ENCODE measurements around the gene SIK3. TPM values are rescaled to one million over a fixed set of nuclear protein-coding genes. Genes with fewer than 3 reads are reported as not detected.
A peak's percentile ranks its signal among the peaks of the same experiment; 100 is the strongest.

SIK3 gene
- total RNA-seq, 1 experiment from 2014 or later = 31.4 TPM

DNA sequence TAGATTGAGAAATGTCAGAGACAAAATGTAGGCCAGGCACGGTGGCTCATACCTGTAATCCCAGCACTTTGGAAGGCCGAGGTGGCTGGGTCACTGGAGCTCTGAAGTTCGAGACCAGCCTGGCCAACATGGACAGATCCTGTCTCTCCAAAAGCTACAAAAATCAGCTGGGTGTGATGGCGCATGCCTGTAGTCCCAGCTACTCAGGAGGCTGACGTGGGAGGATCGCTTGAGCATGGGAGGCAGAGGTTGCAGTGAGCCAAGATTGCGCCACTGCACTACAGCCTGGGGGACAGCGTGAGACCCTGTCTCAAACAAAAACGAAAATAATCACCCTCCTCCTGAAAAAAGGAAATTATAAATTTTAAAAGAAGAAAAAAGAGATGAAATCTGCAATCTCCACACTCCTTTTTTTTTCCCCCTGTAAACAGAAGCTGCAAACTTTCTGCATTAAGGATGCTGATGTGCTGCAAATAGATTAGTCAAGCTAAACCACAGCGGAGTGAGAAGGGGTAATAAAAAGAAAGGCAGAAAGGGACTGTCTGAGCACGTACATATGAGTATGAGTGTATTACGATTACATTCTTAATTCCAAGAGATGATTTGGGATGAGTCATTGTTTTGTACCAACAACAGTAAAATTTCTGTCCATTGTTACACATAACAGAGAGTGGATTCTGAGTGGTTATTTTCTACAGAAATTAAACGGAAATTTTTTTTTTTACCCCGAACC lies 87.3 kb downstream of the SIK3 start:
- peaks cover 15 to 21% of the 10 kb centered on the region in 2 experiments for H3K4me1 Mint-ChIP-seq
- H3K9me3 ChIP-seq (ENCODE audit: control insufficient read depth, low read depth, low read length) = no peaks in the 10 kb centered on the region
- no peak overlapping the region for H2BK20ac ChIP-seq (ENCODE audit: low read depth, low read length, poor library complexity, severe bottlenecking)
- H3K27me3 Mint-ChIP-seq (ENCODE audit: low read depth) = no peaks in the 10 kb centered on the region
- no peaks in the 10 kb centered on the region for H3K36me3 Mint-ChIP-seq (ENCODE audit: insufficient read depth in 1 of 3, low read depth in 3 of 3)
- no peaks in the 10 kb centered on the region for H3K27me3 ChIP-seq (ENCODE audit: insufficient read depth, low read length)
- H2BK15ac ChIP-seq (ENCODE audit: low read depth, low read length) = no peak overlapping the region
- no peaks in the 10 kb centered on the region for H3K9me3 Mint-ChIP-seq
- no peak overlapping the region for H2BK12ac ChIP-seq (ENCODE audit: insufficient read length, low read depth, low read length)
- H2AK5ac ChIP-seq (ENCODE audit: insufficient read length, low read length) = no peak overlapping the region
- H3K9ac ChIP-seq (ENCODE audit: extremely low read depth, insufficient read length, low read length) = no peak overlapping the region
- H3K23me2 ChIP-seq (ENCODE audit: insufficient read length, low read depth, low read length, poor library complexity, severe bottlenecking) = no peaks in the 10 kb centered on the region
- H3K4me1 ChIP-seq (ENCODE audit: insufficient read depth, low read length) = peaks cover 2% of the 10 kb centered on the region; the same call in 1 of the 2 replicates
- no peak overlapping the region for H4K5ac ChIP-seq (ENCODE audit: insufficient read length, low read depth, low read length)
- no peak overlapping the region for H2BK5ac ChIP-seq (ENCODE audit: insufficient read length, low read length)
- DNase-seq = no peak
- H3K14ac ChIP-seq (ENCODE audit: insufficient read depth, low read length) = no peak overlapping the region
- no peak overlapping the region for H4K8ac ChIP-seq (replicated peaks; ENCODE audit: insufficient read length, low read depth, low read length)
- H3T11ph ChIP-seq (ENCODE audit: low read length) = no peak overlapping the region
- WGBS (ENCODE audit: extremely low coverage, insufficient read length, low lambda C conversion rate) = no CpG with 5 or more reads among the region's 14 CpGs
- H3K27ac Mint-ChIP-seq = peak overlapping the region in 1 of 3 experiments; percentile 89; a peak in 3 of 7 replicates
- no peak overlapping the region for H3K4ac ChIP-seq (ENCODE audit: low read depth, low read length)
- no peak for TF ChIP-seq CTCF (conservative IDR thresholded peaks at IDR 0.05)
- H4K20me1 ChIP-seq (ENCODE audit: control insufficient read depth, insufficient read depth, insufficient read length) = no peaks in the 10 kb centered on the region
- no peak overlapping the region for H3K4me2 ChIP-seq (ENCODE audit: insufficient read depth, insufficient read length, low read length)
- H3K27ac ChIP-seq (ENCODE audit: insufficient read length, low read depth, low read length) = no peak overlapping the region
- H3K18ac ChIP-seq (ENCODE audit: insufficient read length, low read depth, low read length) = no peak overlapping the region
- H3K4me3 Mint-ChIP-seq = no peak overlapping the region
- no peak overlapping the region for H2AFZ ChIP-seq (ENCODE audit: low read length)
- no peak overlapping the region for H3K23ac ChIP-seq (ENCODE audit: insufficient read length, low read depth, low read length)
- no peaks in the 10 kb centered on the region for H3K79me1 ChIP-seq (ENCODE audit: insufficient read depth, low read depth, low read length, poor library complexity, severe bottlenecking)
- 0 out of 2 replicates have a peak, but pooled peaks cover 2% of the 10 kb centered on the region for H3K79me2 ChIP-seq (ENCODE audit: insufficient read depth, low read length)
- H3K56ac ChIP-seq (ENCODE audit: insufficient read length, low read depth, low read length) = no peak overlapping the region
- H4K91ac ChIP-seq (ENCODE audit: insufficient read length, low read depth, low read length) = no peak overlapping the region
- no peak overlapping the region for H2BK120ac ChIP-seq (ENCODE audit: low read depth, low read length, poor library complexity, severe bottlenecking)
